ENCODE results near the gene CMSS1.

CMSS1 gene

GRCh38 chr3:99875929-99876841, 58.5 kb downstream of the CMSS1 start:
- DNase-seq = peak; percentile 83

DNA sequence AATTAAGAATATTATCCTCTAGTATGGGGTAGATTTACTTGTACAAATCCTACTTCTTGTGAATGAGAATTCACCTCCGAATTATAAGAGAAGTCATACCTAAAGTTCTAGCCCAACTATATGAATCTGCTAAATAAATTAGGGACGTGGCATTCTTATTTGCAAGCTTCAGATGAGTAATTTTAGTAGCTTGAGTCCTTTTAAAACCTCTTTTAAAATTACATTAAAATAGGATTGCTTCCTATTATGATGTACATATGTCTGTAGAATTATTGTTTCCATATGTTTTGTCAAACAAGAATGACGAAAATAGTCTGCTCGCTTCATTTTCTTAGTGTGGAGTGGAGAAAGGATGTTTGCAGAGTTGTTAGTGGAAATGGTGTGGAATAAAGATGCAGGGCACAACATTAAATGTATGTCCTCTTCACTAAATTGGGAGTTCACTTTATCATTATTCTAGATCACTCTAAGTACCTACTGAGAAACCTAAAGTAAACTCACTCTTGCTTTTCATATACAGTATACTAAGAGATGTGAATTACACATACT, 59.4 kb downstream of the CMSS1 start:
- no peak for DNase-seq

- peak; percentile 91 for DNase-seq
Measured at GRCh38 chr3:99878005-99878404, 60.3 kb downstream of the CMSS1 start.

GRCh38 chr3:99879275-99879674, 61.6 kb downstream of the CMSS1 start:
- no peak for DNase-seq

DNA sequence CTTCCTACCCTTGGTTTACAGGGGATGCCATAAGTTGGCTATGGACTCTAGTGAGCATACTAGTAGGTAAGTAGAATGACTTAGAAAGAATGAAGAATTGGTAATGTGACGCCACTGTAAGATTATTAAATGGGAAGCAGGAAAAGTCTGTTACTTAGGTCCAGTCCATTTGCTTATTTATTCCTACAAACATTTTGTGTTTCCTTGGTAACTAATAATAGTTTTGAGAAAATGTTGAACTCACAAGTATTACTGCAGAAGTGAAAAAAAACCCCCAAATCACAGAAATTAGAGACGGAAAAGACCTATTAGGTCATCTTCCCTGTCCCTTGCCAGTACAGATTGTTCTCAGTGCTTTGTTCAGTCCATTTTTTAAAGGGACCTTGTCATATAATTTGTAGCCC, 63.5 kb downstream of the CMSS1 start:
- no peak for DNase-seq

DNA sequence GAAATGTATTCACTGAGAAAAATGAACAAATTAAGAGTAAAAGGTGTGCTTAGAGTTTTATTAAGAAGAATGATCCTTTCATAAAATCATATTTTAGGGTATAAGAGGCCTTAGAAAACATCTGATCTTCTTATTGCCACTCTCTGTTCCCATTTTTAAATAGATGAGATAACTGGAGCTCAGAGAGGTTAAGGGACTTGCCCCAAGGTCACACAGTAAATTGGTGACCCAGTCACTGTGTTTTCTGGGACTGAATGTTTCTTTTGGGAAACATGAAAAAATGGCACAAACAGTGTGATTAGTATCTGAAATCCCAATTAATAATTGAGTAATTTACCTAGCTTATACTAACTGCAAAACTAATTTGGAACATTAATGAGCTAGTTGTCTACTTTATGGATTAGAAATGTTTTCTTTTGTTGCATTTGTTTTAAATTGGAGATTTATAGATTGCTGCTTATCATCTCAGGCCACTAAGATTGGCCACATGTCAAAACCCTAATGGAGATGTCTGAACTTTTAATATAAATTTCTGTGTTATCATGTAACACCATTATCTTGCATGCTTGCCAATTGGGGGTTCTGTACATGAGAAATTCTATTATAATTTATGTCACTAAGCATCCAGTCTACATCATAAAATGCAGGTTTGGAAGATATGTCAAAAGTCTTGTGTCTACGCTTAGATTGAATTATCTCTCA, 64.9 kb downstream of the CMSS1 start:
- DNase-seq = no peak

DNA sequence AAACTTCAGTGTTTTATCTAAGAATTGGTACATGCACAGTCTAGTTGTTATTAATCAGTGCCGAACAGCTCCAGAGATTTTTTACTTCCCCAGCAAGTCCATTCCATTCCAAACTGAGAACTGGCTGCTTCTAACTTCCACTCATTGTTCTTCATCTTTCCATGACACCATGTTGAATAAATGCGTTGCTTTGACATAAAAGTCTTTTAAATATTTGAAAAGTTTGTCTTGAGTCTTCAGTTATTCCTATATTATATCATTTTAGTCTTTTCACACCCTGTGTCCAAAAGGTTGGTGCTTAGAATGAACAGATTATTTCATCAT, 65.4 kb downstream of the CMSS1 start:
- no peak for DNase-seq

- DNase-seq = no peak
Measured at GRCh38 chr3:99883693-99884092, 66.0 kb downstream of the CMSS1 start.

- DNase-seq = no peak
Measured at GRCh38 chr3:99884484-99884883, 66.8 kb downstream of the CMSS1 start.

GRCh38 chr3:99885085-99885484, 67.4 kb downstream of the CMSS1 start:
- no peak for DNase-seq

GRCh38 chr3:99885851-99886250, 68.2 kb downstream of the CMSS1 start:
- no peak for DNase-seq

DNA sequence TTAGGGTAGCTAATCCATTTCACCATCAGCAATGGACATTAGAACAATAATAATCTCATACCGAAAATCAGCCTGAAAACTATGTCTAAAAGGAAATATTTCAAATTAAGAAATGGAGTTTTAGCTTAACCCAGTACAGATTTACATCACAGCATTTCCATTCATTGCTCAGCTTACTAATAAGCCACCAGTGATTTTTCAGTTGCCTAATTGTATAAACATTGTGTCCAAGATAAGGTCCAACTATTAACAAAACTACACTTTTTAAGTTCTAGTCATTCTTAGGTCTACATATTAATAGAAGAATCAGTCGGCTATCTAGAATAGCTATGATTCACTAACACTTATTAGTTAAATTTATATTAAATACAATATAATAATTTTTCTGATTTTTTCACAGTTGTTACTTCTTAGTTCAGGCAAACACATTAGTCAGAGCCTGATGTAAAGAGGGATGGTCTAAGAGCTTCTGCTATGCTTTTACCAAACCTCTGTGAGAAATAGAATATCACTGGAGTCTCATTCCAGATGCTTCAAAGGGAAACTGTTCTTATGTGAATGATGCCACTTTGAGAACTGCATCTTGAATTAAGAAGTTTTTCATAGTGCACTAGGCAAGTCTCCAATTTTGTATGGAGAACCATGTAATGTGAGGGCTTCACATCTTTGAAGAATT, 74.1 kb downstream of the CMSS1 start:
- DNase-seq = no peak

DNA sequence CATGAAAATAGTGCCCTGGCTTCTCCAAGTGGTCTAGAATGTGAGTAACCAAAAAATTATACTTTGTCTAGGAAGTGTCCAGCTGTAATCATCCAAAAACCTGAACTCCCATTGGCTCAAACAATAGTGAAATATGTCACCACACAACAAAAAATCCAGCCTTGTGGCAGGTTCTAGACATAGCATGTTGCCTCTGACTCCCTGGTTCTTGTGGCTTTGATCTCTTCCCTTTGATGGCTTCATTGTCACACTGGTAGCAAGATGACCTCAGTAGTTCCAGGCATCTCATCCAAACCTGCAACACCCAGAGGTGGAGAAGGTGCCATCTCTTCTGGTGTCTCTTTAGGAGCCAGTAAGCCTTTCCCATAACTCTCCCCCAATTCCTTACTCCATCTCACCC, 74.7 kb downstream of the CMSS1 start:
- DNase-seq = no peak

DNA sequence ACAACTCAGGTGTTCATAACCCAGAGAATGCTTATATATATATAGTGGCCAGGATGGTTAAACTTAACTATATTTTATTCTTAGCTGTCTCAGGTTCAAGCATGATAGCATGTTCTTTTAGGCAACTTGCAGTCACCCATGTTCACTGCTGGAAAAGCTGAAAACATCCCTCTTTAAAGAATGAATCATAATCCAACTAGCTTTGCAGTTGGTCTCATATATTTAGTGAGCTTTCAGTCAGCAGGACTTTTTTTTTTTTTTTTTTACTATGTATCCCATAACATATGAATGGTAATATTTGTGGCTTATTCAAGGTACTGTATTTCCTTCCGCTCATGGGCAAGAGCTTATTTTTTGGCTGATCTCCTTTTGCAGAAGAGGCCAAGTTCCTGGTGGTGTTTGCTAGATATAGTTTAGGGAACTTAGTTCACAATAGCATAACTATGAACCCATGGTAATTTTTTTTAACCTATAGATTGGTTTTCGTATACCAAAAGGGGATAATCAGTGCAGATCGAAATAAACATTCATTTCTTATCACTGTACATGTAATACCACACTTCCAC, 77.6 kb downstream of the CMSS1 start:
- peak; percentile 28 for DNase-seq

DNA sequence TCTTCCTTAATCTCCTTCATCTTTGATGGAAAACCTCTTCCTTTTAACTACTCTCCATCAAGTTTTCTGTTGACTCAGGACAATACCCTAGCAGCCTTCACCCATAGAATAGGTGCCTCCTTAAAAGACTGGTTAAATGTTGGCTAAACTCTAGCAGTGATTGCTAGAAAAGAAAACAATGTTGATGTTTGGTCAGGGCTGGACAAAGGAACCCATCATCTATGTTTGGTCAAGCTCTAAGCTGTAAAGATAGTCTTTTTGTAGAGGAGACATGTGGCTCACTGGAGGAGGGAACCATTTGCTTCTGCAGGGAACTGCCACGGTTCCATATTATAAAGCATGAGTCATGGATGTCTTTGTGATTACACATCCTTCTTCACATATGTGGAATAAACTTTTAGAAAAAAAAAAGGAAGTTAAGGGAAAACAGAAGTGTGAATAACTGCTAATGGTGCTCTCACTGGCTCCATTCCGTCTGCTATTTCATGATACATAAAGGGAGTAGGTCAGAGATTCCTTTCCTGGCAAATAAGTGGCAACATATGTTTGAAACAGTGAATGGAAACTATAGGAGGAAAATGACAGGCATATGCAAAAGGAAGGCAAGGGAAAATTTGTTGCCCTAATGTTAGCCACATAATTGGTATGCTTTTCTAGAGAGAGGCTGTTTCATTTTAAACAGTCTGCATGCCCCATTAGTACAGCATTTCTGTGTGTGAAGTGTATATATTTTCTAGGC, 78.2 kb downstream of the CMSS1 start:
- peak; percentile 94 for DNase-seq

GRCh38 chr3:99896482-99896881, 78.8 kb downstream of the CMSS1 start:
- DNase-seq = no peak

DNA sequence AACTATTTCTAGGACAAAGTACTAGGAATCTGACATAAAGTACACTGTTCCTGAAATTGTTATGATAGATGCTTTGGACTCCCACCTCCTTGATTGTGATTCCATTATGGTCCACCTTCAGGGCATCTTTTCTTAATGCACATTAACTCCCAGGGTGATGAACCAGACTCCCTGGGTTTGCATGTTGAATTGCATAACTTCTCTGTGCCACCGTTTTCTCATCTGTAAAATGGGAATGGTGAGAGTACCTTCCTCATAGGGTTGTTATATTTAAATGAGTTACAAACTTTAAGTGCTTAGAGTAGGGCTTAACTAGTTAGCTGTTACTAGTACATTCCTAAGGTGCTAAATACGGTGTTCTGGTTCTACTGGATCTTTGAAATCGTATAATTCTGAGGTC, 81.9 kb downstream of the CMSS1 start:
- DNase-seq = no peak

DNA sequence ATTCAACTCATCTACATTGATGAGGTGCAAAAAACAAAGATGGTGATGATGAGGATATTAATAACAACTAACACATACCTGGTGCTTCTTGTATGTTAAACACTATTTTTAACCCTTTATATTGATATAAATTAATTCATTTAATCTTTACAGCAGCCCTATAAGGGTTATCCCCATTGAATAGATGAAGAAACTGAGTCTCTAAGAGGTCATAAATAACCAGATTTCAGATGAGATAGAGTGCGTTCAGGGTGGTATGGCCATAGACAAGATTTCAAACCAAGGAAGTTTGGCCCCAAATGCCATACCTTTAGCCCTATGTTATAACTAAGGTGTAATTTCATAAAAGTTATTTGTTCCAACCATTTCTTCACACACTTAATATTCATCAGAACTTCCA, 82.6 kb downstream of the CMSS1 start:
- no peak for DNase-seq

GRCh38 chr3:99901200-99901926, 83.7 kb downstream of the CMSS1 start:
- peak; percentile 91 for DNase-seq

DNA sequence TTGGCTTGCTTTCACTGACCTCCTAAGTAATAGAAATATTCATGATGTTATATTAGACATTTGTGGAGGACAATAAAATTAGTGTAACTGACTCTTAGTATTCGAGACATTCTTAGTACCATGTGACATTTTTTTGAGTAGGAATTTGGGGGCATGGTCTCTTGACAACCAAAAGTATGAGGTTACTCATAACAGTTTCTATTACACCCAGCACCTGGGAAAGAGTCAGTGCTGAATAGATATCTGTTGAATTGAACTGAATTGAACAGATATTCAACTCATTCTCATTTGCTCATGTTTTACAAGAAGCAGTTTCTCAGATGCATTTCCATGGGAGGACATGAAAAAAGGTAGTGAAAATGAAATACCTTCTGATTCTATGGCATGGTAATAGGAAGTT, 84.4 kb downstream of the CMSS1 start:
- DNase-seq = peak; percentile 61

DNA sequence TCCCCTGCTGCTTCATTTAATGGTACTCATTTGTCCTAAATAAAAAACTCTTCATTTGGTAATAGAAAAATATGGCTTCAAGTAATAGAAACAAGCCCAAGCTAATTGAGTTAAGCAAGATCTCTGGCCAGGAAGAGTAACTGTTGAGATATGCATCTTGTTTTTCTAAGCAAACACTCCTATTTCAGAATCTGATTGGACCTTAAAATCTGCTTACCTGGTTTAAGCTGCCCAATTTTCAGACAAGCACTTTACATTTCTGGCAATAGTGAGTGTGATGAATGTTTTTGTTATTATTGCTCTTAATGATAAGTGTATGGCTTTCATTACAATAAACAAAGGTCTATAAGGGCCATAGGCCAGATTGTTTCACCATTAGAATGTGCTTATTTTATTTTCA, 86.2 kb downstream of the CMSS1 start:
- DNase-seq = no peak
